COLO668 (cell line): ENCODE data around the gene MSX1.

Experiments
- DNase-seq: peaks from one replicate; lab custom pipeline; 2025; ENCODE audit not compliant: unreplicated experiment; lab: John Stamatoyannopoulos, UW

The MSX1 gene

GRCh38 chr4:4868758-4869723 lies 9.6 kb downstream of the MSX1 start:
- no peak for DNase-seq

- DNase-seq: no peak
Measured at GRCh38 chr4:4869731-4870571, 10.5 kb downstream of the MSX1 start.

GRCh38 chr4:4870576-4871241 lies 11.2 kb downstream of the MSX1 start:
- DNase-seq: no peak

GRCh38 chr4:4871242-4871572 lies 11.7 kb downstream of the MSX1 start:
- no peak for DNase-seq

GRCh38 chr4:4871573-4872313 lies 12.3 kb downstream of the MSX1 start:
- no peak for DNase-seq

GRCh38 chr4:4872314-4872903 lies 12.9 kb downstream of the MSX1 start:
- DNase-seq: no peak

- DNase-seq: no peak
Measured at GRCh38 chr4:4873203-4873602, 13.7 kb downstream of the MSX1 start.

- no peak for DNase-seq
Measured at GRCh38 chr4:4874254-4874653, 14.8 kb downstream of the MSX1 start.

- peak; percentile 56 for DNase-seq
Measured at GRCh38 chr4:4875147-4875546, 15.7 kb downstream of the MSX1 start.

GRCh38 chr4:4875611-4876010 lies 16.1 kb downstream of the MSX1 start:
- no peak for DNase-seq

- DNase-seq: no peak
Measured at GRCh38 chr4:4876945-4877661, 17.6 kb downstream of the MSX1 start.

- DNase-seq: no peak
Measured at GRCh38 chr4:4880492-4880891, 21.0 kb downstream of the MSX1 start.

GRCh38 chr4:4881432-4881831 lies 22.0 kb downstream of the MSX1 start:
- DNase-seq: no peak

- DNase-seq: no peak
Measured at GRCh38 chr4:4884611-4885010, 25.1 kb downstream of the MSX1 start.

GRCh38 chr4:4887426-4887825 lies 28.0 kb downstream of the MSX1 start:
- DNase-seq: no peak

- no peak for DNase-seq
Measured at GRCh38 chr4:4888695-4889094, 29.2 kb downstream of the MSX1 start.

GRCh38 chr4:4889781-4890180 lies 30.3 kb downstream of the MSX1 start:
- no peak for DNase-seq

- no peak for DNase-seq
Measured at GRCh38 chr4:4890574-4891255, 31.2 kb downstream of the MSX1 start.

- DNase-seq: no peak
Measured at GRCh38 chr4:4893721-4894120, 34.3 kb downstream of the MSX1 start.
